ENCODE results near the gene PARP8.
"Not testable (repeated sequence)": the region's sequence is repeated elsewhere in the genome, so short reads cannot be mapped to it uniquely, and the experiment has no call there.

PARP8 gene

GRCh38 chr5:50774446-50775175 lies 108.2 kb downstream of the PARP8 start:
- not testable (repeated sequence) for DNase-seq (ENCODE audit: low read depth in 3 of 3)

GRCh38 chr5:50786073-50786472 lies 119.6 kb downstream of the PARP8 start:
- no peak for DNase-seq (ENCODE audit: low read depth in 3 of 3)

- DNase-seq (ENCODE audit: low read depth in 3 of 3): no peak
These were observed 125.4 kb downstream of the PARP8 start for GRCh38 chr5:50791813-50792212.

GRCh38 chr5:50792843-50793242 lies 126.4 kb downstream of the PARP8 start:
- DNase-seq (ENCODE audit: low read depth in 3 of 3): no peak

GRCh38 chr5:50794812-50795211 lies 128.4 kb downstream of the PARP8 start:
- no peak for DNase-seq (ENCODE audit: low read depth in 3 of 3)

- DNase-seq (ENCODE audit: low read depth in 3 of 3): no peak
These were observed 131.6 kb downstream of the PARP8 start for GRCh38 chr5:50798002-50798401.

- no peak for DNase-seq (ENCODE audit: low read depth in 3 of 3)
These were observed 133.2 kb downstream of the PARP8 start for GRCh38 chr5:50799596-50799995.

GRCh38 chr5:50800410-50800809 lies 134.0 kb downstream of the PARP8 start:
- no peak for DNase-seq (ENCODE audit: low read depth in 3 of 3)

GRCh38 chr5:50807661-50808060 lies 141.2 kb downstream of the PARP8 start:
- DNase-seq (ENCODE audit: low read depth in 3 of 3): no peak

- DNase-seq (ENCODE audit: low read depth in 3 of 3): no peak
These were observed 142.0 kb downstream of the PARP8 start for GRCh38 chr5:50808406-50808805.

- DNase-seq (ENCODE audit: low read depth in 3 of 3): not testable (repeated sequence)
These were observed 145.3 kb downstream of the PARP8 start for GRCh38 chr5:50811746-50812145.

- DNase-seq (ENCODE audit: low read depth in 3 of 3): no peak
These were observed 147.3 kb downstream of the PARP8 start for GRCh38 chr5:50813691-50814090.

GRCh38 chr5:50814556-50814955 lies 148.1 kb downstream of the PARP8 start:
- no peak for DNase-seq (ENCODE audit: low read depth in 3 of 3)

- DNase-seq (ENCODE audit: low read depth in 3 of 3): no peak
These were observed 155.6 kb downstream of the PARP8 start for GRCh38 chr5:50822046-50822445.

GRCh38 chr5:50822761-50823160 lies 156.3 kb downstream of the PARP8 start:
- DNase-seq (ENCODE audit: low read depth in 3 of 3): no peak

GRCh38 chr5:50823568-50823967 lies 157.1 kb downstream of the PARP8 start:
- no peak for DNase-seq (ENCODE audit: low read depth in 3 of 3)

- no peak for DNase-seq (ENCODE audit: low read depth in 3 of 3)
These were observed 157.7 kb downstream of the PARP8 start for GRCh38 chr5:50824109-50824508.

- DNase-seq (ENCODE audit: low read depth in 3 of 3): no peak
These were observed 161.2 kb downstream of the PARP8 start for GRCh38 chr5:50827516-50828247.

GRCh38 chr5:50829023-50829422 lies 162.6 kb downstream of the PARP8 start:
- no peak for DNase-seq (ENCODE audit: low read depth in 3 of 3)

- DNase-seq (ENCODE audit: low read depth in 3 of 3): no peak
These were observed 166.3 kb downstream of the PARP8 start for GRCh38 chr5:50832657-50833284.

- DNase-seq (ENCODE audit: low read depth in 3 of 3): no peak
These were observed 169.9 kb downstream of the PARP8 start for GRCh38 chr5:50836356-50836755.

- DNase-seq (ENCODE audit: low read depth in 3 of 3): no peak
These were observed 173.0 kb downstream of the PARP8 start for GRCh38 chr5:50839472-50839871.

GRCh38 chr5:50843091-50843490 lies 176.7 kb downstream of the PARP8 start:
- DNase-seq (ENCODE audit: low read depth in 3 of 3): no peak

Data from stimulated activated CD4-positive, alpha-beta T cell treated with anti-CD3 and anti-CD28 coated beads, TNF-alpha, amount 100 ng/mL, for 48 hours (primary cell).